Neutrophil (primary cell): Measurements from ENCODE around the gene DGKE.

ENCODE experiments used
- H3K27ac ChIP-seq: fragments of 200-600 bp; sonication (generic); 2 replicates; pipeline ENCODE4 v1.5.1; 2016; ENCODE audit warnings: mild to moderate bottlenecking, moderate library complexity
- H3K27me3 ChIP-seq: fragments of 200-600 bp; sonication (generic); 2 replicates; pipeline ENCODE4 v1.6.0; 2016; ENCODE audit warnings: mild to moderate bottlenecking
- H3K36me3 ChIP-seq: fragments of 200-600 bp; sonication (generic); 2 replicates; pipeline ENCODE4 v1.5.1; 2017
- H3K4me1 ChIP-seq, 2 experiments: fragments of 200-600 bp in 1 of 2; sonication (generic) in 1 of 2; 1 replicate in 1 of 2; 2 replicates in 1 of 2; pipeline versions ENCODE4 v1.5.1 to v1.6.1; 2013 to 2016; ENCODE audit warnings: low read depth in 1 of 2, low read length in 1 of 2, mild to moderate bottlenecking in 1 of 2, moderate library complexity in 1 of 2; ENCODE audit not compliant: control insufficient read depth in 1 of 2, insufficient read depth in 1 of 2
- H3K4me3 ChIP-seq, 2 experiments: fragments of 200-600 bp in 1 of 2; sonication (generic) in 1 of 2; 1 replicate in 1 of 2; 2 replicates in 1 of 2; pipeline ENCODE4 v1.5.1; 2013 to 2016; ENCODE audit warnings: low read depth in 1 of 2, low read length in 1 of 2, mild to moderate bottlenecking in 1 of 2, moderate library complexity in 1 of 2
- H3K9me3 ChIP-seq: fragments of 200-600 bp; sonication (generic); 2 replicates; pipeline ENCODE4 v1.5.1; 2016
- CTCF ChIP-seq: fragments of 200-600 bp; sonication (generic); IDR thresholded peaks from 2 replicates; pipeline ENCODE4 v1.5.1; 2016; ENCODE audit warnings: antibody characterized with exemption

Gene DGKE

GRCh38 chr17:56833809-56834379 is at the start of gene DGKE, which contains the start of gene C17orf67:
DGKE (plus strand) TSS chr17:56834151; CDS start chr17:56834796, 645 bp downstream.
C17orf67 (minus strand) TSS chr17:56833920; CDS start chr17:56815810, 18,110 bp downstream.
- peak; percentile 42 for TF ChIP-seq CTCF
- Histone ChIP-seq H3K4me3 (peak within 1 kb of the TSS; percentile 78 to 87), H3K27ac (peak within 1 kb of the TSS; percentile 71), H3K36me3 (no peaks in the 10 kb centered on the region), H3K4me1 (peaks cover 25 to 26% of the 10 kb centered on the region in 2 experiments), H3K9me3 (no peaks in the 10 kb centered on the region), H3K27me3 (peaks cover 36% of the 10 kb centered on the region)

GRCh38 chr17:56785405-56785804 is 48.5 kb upstream of the DGKE start:
- TF ChIP-seq CTCF = no peak
- Histone ChIP-seq H3K27me3 (peaks cover 32% of the 10 kb centered on the region), H3K4me3 (no peak overlapping the region), H3K9me3 (no peaks in the 10 kb centered on the region), H3K36me3 (no peaks in the 10 kb centered on the region), H3K4me1 (peaks cover 11 to 18% of the 10 kb centered on the region in 2 experiments), H3K27ac (no peak overlapping the region)

GRCh38 chr17:56785997-56786680 is 47.8 kb upstream of the DGKE start:
- H3K36me3 ChIP-seq = no peaks in the 10 kb centered on the region
- H3K27ac ChIP-seq = no peak overlapping the region
- H3K4me1 ChIP-seq = peaks cover 10 to 17% of the 10 kb centered on the region in 2 experiments
- H3K9me3 ChIP-seq = no peaks in the 10 kb centered on the region
- H3K4me3 ChIP-seq = no peak overlapping the region
- TF ChIP-seq CTCF = no peak
- peaks cover 25% of the 10 kb centered on the region for H3K27me3 ChIP-seq

GRCh38 chr17:56786989-56787482 is 46.9 kb upstream of the DGKE start:
- Histone ChIP-seq H3K27me3 (peaks cover 16% of the 10 kb centered on the region), H3K4me1 (peaks cover 10 to 17% of the 10 kb centered on the region in 2 experiments), H3K36me3 (no peaks in the 10 kb centered on the region), H3K9me3 (no peaks in the 10 kb centered on the region), H3K27ac (peak overlapping the region; percentile 56), H3K4me3 (no peak overlapping the region)
- no peak for TF ChIP-seq CTCF

- no peak for TF ChIP-seq CTCF
- Histone ChIP-seq H3K27ac (no peak overlapping the region), H3K9me3 (no peaks in the 10 kb centered on the region), H3K4me3 (no peak overlapping the region), H3K36me3 (no peaks in the 10 kb centered on the region), H3K4me1 (peaks cover 6 to 8% of the 10 kb centered on the region in 2 experiments), H3K27me3 (no peaks in the 10 kb centered on the region)
Observed at GRCh38 chr17:56792267-56792666, 41.7 kb upstream of the DGKE start.
